Measurements from ENCODE around the gene HDAC6. TPM values are rescaled to one million over a fixed set of nuclear protein-coding genes. Genes with fewer than 3 reads are reported as not detected.

HDAC6 gene
- total and polyA plus RNA-seq, 8 donors, result 20.9 to 356 (median 67.3) TPM

GRCh38 chrX:48782216-48782615 lies 19.7 kb upstream of the HDAC6 start:
- H3K4me3 ChIP-seq, result no peak overlapping the region
- peaks cover 0 to 3% (median 0%) of the 10 kb centered on the region in 4 donors for H3K9me3 ChIP-seq
- intact Hi-C loops (cut with DNase I; ENCODE audit: low total_unique reads), result no loop called here
- WGBS, 5 donors, result 61 to 93% (median 75%) methylated on average over 2 of the region's 2 CpGs
- no peak overlapping the region for H3K27ac ChIP-seq
- H3K27me3 ChIP-seq, result peaks cover 0 to 15% (median 9%) of the 10 kb centered on the region in 3 donors
- H3K4me1 ChIP-seq, result no peaks in the 10 kb centered on the region
- H3K36me3 ChIP-seq, result no peaks in the 10 kb centered on the region
- TF ChIP-seq POLR2AphosphoS5 (IDR thresholded peaks at IDR 0.05), result no peak
- TF ChIP-seq, protein P1, sequence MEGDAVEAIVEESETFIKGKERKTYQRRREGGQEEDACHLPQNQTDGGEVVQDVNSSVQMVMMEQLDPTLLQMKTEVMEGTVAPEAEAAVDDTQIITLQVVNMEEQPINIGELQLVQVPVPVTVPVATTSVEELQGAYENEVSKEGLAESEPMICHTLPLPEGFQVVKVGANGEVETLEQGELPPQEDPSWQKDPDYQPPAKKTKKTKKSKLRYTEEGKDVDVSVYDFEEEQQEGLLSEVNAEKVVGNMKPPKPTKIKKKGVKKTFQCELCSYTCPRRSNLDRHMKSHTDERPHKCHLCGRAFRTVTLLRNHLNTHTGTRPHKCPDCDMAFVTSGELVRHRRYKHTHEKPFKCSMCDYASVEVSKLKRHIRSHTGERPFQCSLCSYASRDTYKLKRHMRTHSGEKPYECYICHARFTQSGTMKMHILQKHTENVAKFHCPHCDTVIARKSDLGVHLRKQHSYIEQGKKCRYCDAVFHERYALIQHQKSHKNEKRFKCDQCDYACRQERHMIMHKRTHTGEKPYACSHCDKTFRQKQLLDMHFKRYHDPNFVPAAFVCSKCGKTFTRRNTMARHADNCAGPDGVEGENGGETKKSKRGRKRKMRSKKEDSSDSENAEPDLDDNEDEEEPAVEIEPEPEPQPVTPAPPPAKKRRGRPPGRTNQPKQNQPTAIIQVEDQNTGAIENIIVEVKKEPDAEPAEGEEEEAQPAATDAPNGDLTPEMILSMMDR (IDR thresholded peaks at IDR 0.05), result no peak
- no peak for TF ChIP-seq EP300 (IDR thresholded peaks at IDR 0.05)
- no peak for TF ChIP-seq POLR2A (IDR thresholded peaks at IDR 0.05)
- DNase-seq, result no peak

DNA sequence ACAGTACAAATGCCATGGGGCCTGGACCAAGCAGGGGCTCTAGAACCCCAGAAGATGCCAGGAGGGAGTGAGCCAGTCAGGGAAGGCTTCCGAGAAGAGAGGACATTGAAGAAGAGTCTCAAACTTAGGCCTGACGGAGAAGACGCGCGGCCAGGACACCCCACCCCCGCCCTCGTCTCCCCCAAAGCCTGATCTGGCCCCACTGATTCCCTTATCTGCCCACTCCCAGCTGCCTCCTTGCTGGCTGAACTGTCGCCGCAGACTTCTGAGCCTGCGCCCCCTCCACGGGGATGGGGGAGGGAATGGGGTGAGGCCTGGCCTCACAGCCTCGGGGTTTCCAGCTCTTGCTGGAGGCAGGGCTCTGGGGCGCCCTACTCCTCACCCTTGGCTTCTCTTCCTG lies 19.1 kb upstream of the HDAC6 start:
- intact Hi-C loops (cut with DNase I; ENCODE audit: low total_unique reads), result no loop called here
- no peak for DNase-seq
- H3K27me3 ChIP-seq, result peaks cover 0 to 21% (median 15%) of the 10 kb centered on the region in 3 donors

GRCh38 chrX:48784726-48785125 lies 17.1 kb upstream of the HDAC6 start:
- intact Hi-C loops (cut with DNase I; ENCODE audit: low total_unique reads), result no loop called here
- no peak overlapping the region for H3K4me3 ChIP-seq
- peaks cover 0 to 18% (median 17%) of the 10 kb centered on the region in 3 donors for H3K27me3 ChIP-seq
- peaks cover 0 to 3% (median 0%) of the 10 kb centered on the region in 4 donors for H3K9me3 ChIP-seq
- H3K27ac ChIP-seq, result no peak overlapping the region
- no peak for DNase-seq
- WGBS, 5 donors, result 43 to 57% (median 52%) methylated on average over 2 to 3 of the region's 3 CpGs
- H3K4me1 ChIP-seq, result no peaks in the 10 kb centered on the region
- TF ChIP-seq POLR2AphosphoS5 (IDR thresholded peaks at IDR 0.05) (no peak), EP300 (IDR thresholded peaks at IDR 0.05) (no peak), POLR2A (IDR thresholded peaks at IDR 0.05) (no peak)
- TF ChIP-seq, protein P1 (IDR thresholded peaks at IDR 0.05), result no peak
- H3K36me3 ChIP-seq, result no peaks in the 10 kb centered on the region

More for the DNA sequence above, 19.1 kb upstream of the HDAC6 start:
- no peaks in the 10 kb centered on the region for H3K4me1 ChIP-seq
- peaks cover 0 to 3% (median 0%) of the 10 kb centered on the region in 4 donors for H3K9me3 ChIP-seq
- H3K36me3 ChIP-seq, result no peaks in the 10 kb centered on the region
- H3K4me3 ChIP-seq, result no peak overlapping the region
- TF ChIP-seq POLR2A (IDR thresholded peaks at IDR 0.05) (no peak), EP300 (IDR thresholded peaks at IDR 0.05) (no peak), POLR2AphosphoS5 (IDR thresholded peaks at IDR 0.05) (no peak)
- TF ChIP-seq, protein P1 (IDR thresholded peaks at IDR 0.05), result no peak
- 57 to 76% (median 70%) methylated on average over 6 to 13 of the region's 13 CpGs for WGBS, 5 donors
- no peak overlapping the region for H3K27ac ChIP-seq

DNA sequence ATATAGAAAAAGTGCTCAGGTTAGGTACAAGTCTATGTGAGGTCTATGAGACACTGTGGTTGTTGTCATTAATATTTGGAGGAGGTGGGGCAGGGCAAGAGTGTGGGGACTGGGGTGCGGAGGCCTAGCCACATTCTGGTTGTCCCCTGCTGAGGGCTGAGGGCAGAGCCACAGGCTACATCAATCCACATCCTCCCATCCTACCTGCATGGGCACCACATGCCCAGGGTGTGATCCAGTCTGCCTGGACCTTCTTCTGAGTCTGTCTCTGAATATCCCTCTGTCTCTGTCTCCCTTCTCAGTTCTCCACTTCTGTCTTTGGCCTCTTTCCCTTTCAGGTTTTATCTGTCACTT lies 16.7 kb upstream of the HDAC6 start:
- 70 to 86% (median 78%) methylated on average over 1 of the region's 1 CpG; no CpG with 5 or more reads in 1 of the 5 donors for WGBS, 5 donors
- no peak overlapping the region for H3K27ac ChIP-seq
- H3K4me3 ChIP-seq, result no peak overlapping the region
- no peaks in the 10 kb centered on the region for H3K36me3 ChIP-seq
- peaks cover 0 to 3% (median 0%) of the 10 kb centered on the region in 4 donors for H3K9me3 ChIP-seq
- intact Hi-C loops (cut with DNase I; ENCODE audit: low total_unique reads), result no loop called here
- TF ChIP-seq POLR2A (IDR thresholded peaks at IDR 0.05) (no peak), EP300 (IDR thresholded peaks at IDR 0.05) (no peak), POLR2AphosphoS5 (IDR thresholded peaks at IDR 0.05) (no peak)
- TF ChIP-seq, protein P1 (IDR thresholded peaks at IDR 0.05), result no peak
- H3K4me1 ChIP-seq, result no peaks in the 10 kb centered on the region
- H3K27me3 ChIP-seq, result peaks cover 0 to 17% (median 15%) of the 10 kb centered on the region in 3 donors
- DNase-seq, result no peak
